ENCODE measurements around the gene SH3BP2.

The SH3BP2 gene

DNA sequence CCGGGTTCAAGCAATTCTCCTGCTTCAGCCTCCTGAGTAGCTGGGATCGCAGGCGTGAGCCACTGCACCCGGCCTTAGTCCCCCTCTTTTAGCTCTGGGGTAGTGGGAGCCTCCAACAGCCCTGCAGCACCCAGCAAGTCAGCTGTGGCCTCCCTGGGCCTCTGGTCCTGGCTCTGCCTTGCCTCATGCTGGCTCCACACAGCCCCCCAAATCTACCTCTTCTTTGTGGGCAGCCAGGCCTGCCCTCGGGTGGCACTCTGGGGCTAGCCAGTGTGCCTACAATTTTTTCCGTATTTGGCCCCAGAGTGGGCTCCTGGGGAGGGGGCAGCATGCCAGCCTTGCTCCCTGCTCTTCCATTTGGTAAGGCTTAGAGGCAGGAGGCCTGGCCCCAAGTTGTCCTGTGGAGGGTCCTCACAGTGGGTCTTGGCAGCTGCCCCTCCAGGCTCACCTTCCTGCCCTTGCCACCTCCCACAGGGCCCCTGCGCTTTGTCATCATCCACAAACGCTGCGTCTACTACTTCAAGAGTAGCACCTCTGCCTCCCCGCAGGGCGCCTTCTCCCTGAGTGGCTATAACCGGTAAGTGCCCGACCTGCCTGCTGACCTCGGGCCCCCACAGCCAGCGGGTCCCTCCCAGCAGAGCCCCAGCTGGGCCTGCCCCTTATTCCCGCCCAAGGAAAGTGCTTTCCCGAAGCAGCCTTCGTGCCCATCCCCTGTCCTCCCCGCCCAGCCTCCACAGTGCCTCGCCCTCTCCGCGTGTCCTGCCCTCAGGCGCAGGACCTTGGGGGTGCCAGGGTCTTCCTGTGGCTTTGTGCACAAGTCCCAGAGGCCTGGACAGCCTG is 29.8 kb downstream of the SH3BP2 start:
- DNase-seq, result no peak

DNA sequence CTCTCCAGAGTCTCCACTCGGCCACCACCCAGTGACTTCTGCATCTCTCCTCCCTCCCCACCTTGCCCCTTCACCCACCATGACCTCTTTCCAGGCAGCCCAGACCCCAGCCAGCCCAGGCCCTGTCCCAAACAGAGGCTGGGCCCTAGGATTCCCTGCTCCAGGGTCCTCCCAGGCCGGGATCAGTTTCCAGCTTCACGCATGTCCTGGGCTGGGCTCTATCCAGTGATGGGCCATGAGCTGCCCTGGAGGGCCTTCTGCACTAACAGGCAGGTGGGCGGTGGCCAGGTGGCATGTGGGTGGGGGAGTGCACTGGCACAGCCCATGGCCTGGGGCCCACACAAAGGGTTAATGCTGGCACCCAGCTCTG is 30.4 kb downstream of the SH3BP2 start:
- DNase-seq, result no peak

DNA sequence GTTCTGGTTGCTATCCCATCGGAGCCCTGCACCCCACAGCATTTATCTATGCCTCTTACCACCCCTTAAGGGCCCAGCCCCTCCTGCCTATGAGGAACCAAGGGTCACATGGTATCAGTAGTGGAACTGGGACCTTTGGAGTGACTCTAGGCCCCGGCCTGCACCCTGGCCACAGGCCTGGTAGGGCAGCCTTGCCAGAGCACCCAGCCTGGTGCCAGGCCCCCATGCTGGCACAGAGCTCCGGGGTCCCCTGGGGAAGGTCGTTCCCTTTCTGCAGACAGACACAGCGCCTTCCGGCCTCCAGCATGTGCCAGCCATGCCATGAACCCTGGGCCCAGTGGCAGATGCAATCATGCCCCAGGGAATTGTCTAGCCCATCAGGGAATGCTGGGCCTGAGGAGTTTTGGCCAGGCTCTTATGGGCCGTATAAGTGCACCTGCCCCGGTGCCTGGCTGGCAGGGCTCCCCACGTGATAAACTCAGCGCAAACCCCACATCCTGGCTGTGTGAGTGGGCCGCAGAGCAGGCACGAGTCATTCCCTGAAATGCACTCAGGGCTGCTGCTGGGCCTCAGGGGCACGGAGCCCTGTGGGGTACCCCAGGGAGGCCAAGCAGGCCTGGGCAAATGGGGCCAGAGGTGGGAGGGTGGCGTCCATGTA is 30.9 kb downstream of the SH3BP2 start:
- no peak for DNase-seq

DNA sequence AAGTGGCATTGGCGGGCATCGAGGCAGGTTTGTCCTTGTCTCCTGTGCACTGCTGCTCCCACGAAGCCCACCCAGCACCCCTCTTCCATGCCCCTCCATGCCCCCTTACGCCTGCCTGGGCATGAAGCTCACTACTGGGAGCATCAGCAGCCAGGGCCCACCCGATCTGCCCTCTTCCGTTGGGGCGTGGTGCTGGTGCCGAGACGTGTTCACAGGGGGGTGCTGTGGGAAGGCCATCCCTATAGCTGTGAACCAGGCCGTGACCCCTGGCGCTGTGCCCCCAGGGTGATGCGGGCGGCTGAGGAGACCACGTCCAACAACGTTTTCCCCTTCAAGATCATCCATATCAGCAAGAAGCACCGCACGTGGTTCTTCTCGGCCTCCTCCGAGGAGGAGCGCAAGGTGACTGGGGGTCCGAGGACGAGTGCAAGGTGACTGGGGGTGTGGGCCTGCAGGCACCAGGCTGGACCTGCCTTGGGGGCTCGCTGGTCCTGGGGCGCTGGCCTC is 31.5 kb downstream of the SH3BP2 start:
- DNase-seq, result no peak

DNA sequence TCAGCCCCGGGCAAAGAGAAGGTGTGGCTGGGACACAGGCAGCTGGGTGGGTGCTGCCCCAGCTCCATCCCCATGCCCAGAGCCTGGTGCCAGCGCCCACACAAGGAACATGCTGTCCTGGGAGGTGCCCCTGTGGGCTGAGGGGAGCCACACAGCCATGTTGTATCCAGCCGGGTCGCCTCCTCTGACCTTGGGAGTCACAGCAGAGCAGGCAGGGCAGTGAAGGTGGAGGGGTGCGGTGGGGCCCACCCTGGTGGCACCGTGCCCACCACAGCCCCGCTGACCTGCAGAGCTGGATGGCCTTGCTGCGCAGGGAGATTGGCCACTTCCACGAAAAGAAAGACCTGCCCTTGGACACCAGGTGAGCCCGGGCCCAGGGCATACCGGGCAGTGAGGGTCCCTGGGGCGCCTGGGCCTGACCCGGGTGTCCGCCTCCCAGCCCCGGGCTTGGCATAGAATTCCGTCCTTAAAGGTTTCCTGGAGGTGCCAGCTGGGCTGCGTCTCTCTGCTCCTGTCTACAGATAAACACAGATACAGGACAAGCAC is 32.0 kb downstream of the SH3BP2 start:
- no peak for DNase-seq

DNA sequence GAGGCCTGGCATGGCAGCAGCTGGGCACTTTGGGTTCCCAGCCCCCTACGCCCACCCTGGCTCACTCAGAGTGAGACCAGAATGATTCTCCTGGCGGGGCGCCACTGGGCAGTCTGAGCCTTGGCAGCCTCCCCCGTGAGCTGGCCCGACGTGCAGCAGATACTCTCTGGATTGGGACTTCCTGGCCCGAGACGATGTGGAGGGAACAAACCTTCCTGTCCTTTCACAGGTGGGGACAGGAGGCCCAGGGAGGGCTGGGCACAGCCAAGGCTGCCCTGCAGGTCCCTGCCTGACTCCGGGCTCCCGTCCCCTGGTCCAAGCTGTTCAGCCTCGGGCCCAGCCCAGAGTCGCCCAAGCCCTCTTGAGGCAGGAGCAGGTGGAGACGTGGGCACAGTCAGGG is 32.9 kb downstream of the SH3BP2 start:
- DNase-seq, result no peak

DNA sequence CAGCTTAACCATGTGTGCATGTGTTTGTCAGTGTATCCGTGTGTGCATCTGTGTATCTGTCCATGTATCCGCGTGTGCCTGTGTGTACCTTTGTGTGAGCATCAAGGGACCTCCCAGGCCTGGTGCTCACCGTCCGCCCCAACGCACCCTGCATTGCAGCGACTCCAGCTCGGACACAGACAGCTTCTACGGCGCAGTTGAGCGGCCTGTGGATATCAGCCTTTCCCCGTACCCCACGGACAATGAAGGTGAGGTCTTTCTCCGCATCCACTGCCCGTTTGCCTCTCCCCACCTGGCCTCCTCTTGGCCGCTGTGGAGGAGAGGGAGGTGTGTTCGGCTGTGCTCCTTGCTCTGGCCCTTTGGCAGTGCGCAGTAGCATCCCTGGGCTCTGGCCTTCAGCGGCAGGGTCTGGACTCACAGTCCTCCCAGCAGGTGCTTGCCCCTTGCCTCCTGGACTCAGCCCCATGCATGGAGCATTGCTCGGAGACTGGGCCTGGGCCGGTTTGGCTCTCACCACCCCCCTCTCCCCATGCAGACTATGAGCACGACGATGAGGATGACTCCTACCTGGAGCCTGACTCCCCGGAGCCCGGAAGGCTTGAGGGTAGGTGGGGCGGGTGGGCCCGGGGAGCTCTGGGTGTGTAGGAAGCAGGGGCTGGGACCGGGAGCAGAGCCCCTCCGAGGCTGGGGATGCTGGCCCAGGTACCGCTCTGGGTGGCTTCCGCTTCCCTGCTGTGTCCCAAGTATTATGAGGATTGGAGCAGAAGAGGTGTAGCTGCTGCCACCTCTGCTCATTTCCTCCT is 34.4 kb downstream of the SH3BP2 start:
- no peak for DNase-seq

DNA sequence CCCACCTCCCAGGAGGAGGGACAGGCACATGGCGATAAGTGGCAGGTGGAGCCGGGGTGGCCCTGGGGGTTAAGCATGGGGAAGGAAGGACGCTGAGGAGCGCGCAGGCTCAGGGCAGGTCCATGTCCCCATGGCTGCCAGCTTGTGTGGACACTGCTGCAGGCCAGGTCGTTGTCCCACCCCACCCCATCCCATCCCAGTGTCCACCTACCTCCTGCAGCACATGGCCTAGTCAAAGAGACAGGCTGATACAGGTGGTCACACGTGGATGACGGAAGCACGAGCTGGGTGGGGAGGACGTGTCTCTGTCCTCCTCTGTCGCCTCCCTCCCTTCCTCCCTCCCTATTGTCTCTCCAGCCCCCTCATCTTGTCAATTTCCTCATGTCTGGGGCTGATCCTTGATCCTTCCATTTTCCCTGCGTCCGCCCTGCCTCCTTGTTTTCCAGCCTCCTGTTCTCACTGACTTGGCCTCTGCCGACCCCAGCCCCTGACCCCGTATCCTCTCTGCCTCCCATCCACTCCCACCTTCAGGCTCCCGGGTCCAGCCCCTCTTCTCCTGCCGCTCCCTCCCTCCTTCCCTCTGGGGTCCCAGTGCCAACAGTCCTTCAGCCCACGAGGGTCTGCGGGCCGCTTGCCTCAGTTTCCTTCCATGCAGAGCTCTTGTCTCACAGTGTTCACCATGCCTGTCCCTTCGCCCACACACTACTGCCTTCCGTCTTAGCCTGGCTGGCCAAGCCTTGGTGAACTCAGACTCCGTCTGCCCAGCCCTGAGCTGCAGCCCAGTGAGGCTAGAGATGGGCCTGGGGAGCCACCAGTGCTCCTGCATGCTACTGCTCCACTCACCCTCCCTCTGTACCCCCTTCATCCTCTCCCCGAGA is 35.2 kb downstream of the SH3BP2 start:
- no peak for DNase-seq

DNA sequence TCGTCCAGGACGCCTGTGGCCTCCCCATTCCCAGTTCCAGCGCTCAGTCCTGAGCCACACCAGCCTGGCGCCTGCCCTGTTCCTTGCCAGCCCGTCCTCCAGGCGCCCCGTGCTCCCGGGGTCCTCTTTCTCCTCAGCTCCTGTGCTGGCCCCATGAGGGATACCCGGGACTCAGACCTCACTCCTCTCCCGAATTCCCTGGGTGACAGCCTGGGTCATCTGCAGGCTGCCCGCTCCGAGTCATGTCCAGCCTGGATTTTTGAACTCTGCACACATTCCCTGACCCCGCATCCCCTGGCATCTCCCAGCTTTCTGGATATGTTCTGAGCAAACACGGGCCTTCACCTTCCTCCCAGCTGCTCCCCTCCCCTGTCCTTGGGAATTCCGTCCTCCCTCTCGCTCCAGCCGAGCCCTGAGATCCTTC is 35.9 kb downstream of the SH3BP2 start:
- no peak for DNase-seq

DNA sequence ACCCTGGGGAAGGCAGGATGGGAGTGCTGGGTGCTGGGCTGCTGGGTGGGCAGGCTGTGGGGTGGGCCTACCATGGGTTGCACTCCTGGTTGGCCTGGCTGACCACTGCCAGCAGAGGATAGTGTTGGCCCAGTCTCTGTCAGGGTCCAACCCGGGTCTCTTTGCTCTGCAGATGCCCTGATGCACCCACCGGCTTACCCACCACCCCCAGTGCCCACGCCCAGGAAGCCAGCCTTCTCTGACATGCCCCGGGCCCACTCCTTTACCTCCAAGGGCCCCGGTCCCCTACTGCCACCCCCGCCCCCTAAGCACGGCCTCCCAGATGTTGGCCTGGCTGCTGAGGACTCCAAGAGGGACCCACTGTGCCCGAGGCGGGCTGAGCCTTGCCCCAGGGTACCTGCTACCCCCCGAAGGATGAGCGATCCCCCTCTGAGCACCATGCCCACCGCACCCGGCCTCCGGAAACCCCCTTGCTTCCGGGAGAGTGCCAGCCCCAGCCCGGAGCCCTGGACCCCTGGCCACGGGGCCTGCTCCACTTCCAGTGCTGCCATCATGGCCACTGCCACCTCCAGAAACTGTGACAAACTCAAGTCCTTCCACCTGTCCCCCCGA is 36.5 kb downstream of the SH3BP2 start:
- DNase-seq, result no peak

DNA sequence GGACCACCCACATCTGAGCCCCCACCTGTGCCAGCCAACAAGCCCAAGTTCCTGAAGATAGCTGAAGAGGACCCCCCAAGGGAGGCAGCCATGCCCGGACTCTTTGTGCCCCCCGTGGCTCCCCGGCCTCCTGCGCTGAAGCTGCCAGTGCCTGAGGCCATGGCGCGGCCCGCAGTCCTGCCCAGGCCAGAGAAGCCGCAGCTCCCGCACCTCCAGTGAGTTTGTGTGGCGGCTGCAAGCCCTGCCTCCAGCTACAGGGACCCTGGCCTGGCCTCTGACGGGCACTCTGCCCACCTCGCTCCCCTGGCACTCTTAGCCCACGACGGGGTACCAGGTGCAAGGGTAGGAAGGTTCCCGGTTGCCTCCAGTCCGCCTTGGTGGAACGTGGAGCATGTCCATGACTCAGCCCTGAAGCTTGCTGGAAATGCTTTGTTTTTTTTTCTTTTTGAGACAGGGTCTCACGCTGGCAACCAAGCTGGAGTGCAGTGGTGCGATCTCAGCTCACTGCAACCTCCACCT is 37.1 kb downstream of the SH3BP2 start:
- DNase-seq, result no peak

DNA sequence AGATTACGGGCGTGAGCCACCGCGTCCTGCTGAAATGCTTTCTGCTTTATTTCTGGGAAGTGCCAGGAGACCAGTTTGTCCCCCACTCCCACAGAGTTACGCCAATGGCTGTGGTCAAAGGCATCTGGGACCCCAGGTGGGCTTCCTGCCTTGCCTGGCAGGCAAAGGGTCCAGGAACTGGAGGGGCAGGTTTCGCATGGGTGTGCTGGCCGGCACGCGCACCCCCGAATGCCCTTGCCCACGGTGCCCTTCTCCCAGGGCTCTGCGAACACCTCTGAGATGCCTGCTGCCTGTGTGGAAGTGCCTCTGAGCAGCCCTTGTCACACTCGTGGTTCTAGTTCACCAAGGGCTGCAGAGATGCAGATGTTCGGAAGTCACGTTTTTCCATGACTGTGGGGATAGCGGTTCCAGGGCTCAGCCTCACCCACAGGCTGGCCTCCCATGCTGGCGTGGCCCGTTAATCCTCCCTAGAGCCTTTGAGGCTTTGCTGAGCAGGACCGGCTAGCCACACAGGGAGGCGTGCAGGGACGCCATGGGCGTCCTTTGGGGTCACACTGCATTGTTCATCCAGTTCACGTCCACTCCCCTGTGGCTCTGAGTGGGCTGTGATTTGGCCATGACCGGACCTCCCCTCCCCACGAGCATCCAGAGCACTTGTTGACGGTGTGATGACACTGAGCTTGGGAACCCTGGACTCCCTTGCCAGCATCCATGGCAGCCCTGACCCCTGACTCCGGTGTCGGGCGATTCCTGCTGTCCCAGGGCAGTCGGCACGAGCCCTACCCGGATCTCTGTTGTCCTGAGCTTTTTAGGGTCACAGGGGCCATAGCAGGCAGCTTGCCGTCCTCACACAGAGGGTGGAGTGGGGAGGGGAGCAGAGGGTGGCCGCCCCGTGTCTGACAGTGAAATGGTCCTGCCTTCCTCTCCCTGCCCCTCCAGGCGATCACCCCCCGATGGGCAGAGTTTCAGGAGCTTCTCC is 38.0 kb downstream of the SH3BP2 start:
- no peak for DNase-seq

DNA sequence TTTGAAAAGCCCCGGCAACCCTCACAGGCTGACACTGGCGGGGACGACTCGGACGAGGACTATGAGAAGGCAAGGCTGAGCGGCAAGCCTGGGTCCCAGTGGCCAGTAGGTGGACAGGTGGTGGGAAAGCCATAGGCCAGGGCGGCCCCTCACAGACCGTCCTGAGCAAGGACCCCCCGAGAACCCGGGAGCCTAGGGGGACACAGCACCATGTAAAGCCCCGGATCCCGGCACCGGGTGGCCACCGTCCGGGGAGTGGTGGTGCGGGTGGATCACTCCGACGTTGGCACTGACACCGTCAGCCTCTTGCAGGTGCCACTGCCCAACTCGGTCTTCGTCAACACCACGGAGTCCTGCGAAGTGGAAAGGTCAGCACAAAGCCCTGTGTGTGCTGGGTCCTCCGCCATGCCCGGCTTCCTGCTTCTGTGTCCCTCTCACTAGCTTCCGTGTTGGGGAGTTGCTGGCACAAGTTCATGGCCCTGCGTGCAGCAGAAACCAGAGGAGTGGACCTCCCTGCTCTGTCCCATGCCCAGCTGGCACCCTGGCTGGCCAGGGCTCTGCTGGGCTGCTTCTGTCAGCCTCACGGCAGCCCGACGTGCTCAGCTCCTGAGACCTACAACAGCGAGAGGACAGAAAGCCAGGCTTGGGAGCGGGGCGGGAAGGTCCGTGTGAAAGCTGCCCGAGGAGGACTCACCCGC is 38.9 kb downstream of the SH3BP2 start:
- no peak for DNase-seq

DNA sequence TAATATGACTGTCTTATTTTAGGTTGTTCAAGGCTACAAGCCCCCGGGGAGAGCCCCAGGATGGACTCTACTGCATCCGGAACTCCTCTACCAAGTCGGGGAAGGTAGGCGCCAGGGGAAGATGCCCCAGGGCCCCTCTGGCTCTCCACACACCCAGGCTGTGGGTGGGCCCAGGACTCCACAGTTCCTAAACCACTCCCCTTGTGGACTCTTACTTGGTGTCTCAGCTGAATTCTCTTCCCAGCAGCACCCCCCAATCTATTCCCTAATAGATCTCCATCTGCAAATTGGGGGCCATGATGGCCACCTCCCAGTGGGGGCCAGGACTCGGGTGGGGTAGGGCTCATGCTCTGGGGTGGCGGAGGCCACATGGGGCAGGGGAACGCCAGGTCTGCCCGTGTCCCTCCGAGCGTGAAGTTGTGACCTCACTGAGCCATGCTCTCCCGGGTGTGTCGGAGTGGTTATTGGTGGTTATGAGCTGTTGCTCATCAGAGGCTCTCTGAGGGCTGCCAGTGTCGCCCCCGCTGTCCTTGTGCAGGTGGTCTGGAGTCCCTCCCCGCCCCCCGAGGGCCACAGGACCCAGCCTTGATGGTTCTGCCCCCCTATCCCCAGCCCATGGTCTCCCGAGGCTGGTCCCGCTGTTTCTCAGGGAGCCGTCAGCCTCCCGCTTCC is 39.6 kb downstream of the SH3BP2 start:
- no peak for DNase-seq

DNA sequence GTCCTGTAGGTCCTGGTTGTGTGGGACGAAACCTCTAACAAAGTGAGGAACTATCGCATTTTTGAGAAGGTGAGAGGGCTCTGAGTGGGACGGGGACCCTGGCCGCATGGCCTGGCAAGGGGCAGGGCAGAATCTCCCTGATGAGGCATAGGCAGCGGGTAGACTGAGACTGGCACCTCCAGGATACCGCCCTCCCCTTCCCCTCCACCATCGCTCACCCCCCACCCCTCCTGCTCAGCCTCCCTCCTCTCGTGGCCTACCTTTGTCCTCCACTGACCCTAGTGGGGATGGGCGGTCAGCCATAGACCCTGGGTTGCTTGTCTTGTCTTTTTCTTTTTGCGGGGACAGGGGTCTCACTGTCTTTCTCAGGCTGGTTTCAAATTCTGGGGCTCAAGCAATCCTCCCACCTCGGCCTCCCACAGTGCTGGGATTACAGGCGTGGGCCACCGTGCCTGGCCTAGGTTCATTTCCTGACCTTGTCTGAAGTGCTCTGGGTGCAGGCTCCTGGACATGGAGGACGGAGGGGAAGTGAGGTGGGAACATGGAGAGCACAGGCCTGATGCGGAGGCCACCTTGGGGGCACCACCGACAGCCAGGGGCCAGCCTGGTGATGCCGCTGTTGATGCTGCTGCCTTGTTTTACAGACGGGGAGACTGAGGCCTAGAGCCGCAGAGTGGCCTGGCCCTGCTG is 40.2 kb downstream of the SH3BP2 start:
- no peak for DNase-seq

DNA sequence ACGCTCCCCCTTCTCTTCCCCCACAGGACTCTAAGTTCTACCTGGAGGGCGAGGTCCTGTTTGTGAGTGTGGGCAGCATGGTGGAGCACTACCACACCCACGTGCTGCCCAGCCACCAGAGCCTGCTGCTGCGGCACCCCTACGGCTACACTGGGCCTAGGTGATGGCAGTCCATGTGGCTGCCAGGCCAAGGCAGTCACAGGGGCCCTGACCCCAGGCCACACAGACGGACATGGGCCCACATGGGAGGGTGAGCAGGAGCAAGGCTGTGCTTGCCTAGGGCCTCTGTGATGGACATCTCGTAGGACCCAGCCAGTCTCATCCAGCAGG is 40.8 kb downstream of the SH3BP2 start:
- no peak for DNase-seq

DNA sequence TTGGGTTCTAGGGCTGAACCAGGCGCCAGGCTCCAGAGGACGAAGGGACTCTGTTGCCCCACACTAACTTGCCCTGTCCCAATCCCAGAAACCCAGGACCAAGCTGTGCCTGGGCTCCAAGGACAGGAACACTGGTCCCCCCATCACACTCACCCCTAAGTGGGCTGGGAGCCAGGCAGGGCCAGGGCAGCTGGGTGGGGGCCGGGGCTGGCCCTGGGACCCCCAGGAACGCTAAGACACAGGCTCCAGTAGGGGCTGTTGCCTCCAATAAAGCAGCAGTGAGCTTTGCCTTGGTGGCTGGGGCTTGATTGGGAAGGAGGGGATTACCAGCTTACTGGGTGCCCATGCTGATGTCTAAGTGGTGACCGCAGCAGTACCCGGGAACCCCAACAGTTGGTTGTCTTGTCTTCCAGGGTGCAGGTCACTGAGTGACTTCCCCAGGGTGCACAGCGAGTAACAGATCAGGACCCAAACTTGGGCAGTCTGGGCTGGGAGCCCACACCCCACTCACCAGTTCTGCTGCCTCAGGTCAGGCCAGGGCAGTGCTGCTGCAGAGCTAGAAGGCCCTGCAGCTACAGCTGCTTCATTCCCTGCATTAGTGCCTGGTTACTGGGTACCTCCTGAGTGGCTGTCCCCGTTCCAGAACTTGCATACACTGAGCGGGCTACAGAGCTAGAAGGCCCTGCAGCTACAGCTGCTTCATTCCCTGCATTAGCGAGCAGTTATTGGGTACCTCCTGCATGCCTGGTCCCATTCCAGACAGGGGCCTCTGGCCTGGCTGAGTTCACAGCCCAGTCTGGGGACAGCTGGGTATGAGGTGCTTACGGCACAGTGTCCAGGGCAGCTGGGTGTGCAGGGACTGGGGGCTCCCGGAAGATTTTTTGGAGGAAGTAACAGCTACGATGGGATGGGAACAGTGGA is 41.4 kb downstream of the SH3BP2 start:
- DNase-seq, result no peak
